ENCODE results near the gene SYNCRIP.

GRCh38 chr6:85672623-85673022, 29.9 kb upstream of the SYNCRIP start:
- no peak for TF ChIP-seq POLR2A (IDR thresholded peaks at IDR 0.05; ENCODE audit: low read length)
- TF ChIP-seq GATA1 (IDR thresholded peaks at IDR 0.05; ENCODE audit: low read depth, low read length): no peak
